GM18951 (cell line): ENCODE data around the gene IPO9.

Experiments
- POLR2A ChIP-seq: IDR thresholded peaks from 4 replicates; pipeline ENCODE4 v1.6.1; 2011; ENCODE audit warnings: mild to moderate bottlenecking; ENCODE audit not compliant: insufficient read length, insufficient read depth; ENCODE audit errors: extremely low read depth
- in situ Hi-C: fragments of 300-500 bp; cut with MboI; formaldehyde crosslinking; loops from one replicate; pipeline ENCODE4 v1.12.0; 2022; ENCODE audit warnings: low sequenced_read_pairs, mixed read lengths, inconsistent platforms; ENCODE audit not compliant: unreplicated experiment

IPO9 gene

DNA sequence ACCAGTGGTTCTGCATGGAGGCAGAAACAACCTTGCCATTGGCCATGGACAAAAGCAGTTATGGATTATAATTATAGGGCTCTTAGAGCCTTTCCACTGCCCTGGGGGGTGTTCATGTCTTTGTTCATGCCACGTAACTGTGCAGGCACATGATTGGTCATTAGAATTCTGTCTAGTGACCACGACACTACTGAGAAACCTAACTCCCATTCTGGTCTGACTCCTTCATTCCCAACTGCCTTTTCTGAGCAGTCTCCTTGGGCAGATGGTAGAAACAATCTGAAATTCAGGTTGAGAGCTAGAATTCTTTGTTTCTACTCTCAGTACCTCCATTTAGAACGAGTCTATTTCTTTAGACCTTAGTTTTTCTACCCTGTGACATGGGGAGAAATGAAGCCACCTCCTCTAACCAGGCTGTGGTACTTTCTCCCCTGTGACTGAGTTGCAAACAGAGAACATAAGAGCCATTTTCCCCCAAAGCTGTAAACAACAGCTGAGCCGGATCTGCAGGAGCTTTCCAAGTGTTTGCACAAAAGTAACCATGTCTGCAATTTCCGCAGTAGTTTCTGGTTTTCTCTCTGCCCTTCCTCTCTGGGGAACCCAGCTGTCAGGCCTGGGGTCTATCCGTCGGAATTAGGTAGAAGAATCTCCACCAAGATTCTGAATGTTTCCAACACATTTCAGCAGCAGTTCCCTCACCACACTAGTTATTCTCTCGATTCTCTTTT is 37.7 kb upstream of the IPO9 start:
- no peak for TF ChIP-seq POLR2A
- in situ Hi-C loops: no loop called here

GRCh38 chr1:201791779-201792173 is 37.2 kb upstream of the IPO9 start:
- in situ Hi-C loops: no loop called here
- TF ChIP-seq POLR2A: no peak

- no peak for TF ChIP-seq POLR2A
- in situ Hi-C loops: no loop called here
Measured at GRCh38 chr1:201792534-201793305, 36.2 kb upstream of the IPO9 start.

GRCh38 chr1:201793306-201793925 is 35.5 kb upstream of the IPO9 start:
- in situ Hi-C loops: no loop called here
- no peak for TF ChIP-seq POLR2A

DNA sequence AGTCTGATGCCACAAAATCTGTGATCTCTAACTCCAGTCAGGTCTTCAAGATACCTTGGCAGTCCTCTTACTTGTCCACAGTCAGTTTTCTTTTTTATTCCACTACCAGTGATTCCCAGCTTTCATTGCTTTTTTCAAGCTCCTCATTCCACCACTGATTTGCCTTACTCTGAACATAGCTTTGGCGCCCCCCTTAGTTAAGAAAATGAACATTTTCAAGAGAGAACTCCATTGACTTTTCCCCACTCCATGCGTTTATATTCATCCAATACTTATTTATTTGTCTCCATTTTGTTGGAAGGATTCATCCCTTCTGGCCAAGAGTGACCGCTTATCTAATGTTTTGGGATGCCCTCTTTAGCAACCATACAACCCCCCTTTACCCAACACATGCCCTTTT is 33.9 kb upstream of the IPO9 start:
- TF ChIP-seq POLR2A: no peak
- in situ Hi-C loops: no loop called here

DNA sequence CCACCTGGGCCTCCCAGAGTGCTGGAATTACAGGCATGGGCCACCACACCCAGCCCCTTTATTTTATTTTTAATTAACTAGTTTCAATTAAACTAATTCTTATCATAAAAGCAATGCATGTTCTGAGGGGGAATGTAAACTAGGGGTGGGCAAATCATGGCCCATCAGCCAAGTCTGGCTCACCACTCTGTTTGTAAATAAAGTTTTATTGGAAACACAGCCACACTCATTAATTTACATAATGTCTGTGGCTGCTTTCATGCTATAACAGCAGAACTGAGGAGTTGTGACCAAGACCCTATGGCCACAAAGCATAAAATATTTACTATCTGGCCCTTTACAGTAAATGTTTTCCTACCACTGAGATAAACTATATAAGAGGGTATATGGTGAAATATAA is 28.7 kb upstream of the IPO9 start:
- no peak for TF ChIP-seq POLR2A
- in situ Hi-C loops: no loop called here

GRCh38 chr1:201806801-201807200 is 22.2 kb upstream of the IPO9 start:
- in situ Hi-C loops: no loop called here
- no peak for TF ChIP-seq POLR2A

- no peak for TF ChIP-seq POLR2A
- in situ Hi-C loops: no loop called here
Measured at GRCh38 chr1:201807958-201808632, 20.9 kb upstream of the IPO9 start.

GRCh38 chr1:201808633-201808990 is 20.3 kb upstream of the IPO9 start:
- in situ Hi-C loops: no loop called here
- TF ChIP-seq POLR2A: no peak

DNA sequence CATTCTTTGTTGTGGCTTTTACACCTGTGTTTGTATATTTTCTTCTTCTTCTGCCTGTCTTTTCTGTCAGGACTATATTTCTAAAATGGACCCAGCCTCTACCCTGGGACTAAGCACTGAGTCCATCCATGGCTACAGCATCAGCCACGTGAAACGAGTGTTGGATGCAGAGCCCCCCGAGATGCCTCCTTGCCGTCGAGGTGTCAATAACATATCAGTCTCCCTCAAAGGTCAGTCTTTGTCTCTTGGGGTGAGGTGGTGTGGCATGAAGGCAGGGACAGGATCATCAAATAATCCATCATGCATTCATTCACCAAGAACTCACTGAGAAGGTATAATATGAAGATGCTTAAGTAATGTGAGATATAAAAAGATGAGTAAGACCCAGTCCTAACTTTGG is 19.1 kb upstream of the IPO9 start:
- in situ Hi-C loops: no loop called here
- TF ChIP-seq POLR2A: no peak

DNA sequence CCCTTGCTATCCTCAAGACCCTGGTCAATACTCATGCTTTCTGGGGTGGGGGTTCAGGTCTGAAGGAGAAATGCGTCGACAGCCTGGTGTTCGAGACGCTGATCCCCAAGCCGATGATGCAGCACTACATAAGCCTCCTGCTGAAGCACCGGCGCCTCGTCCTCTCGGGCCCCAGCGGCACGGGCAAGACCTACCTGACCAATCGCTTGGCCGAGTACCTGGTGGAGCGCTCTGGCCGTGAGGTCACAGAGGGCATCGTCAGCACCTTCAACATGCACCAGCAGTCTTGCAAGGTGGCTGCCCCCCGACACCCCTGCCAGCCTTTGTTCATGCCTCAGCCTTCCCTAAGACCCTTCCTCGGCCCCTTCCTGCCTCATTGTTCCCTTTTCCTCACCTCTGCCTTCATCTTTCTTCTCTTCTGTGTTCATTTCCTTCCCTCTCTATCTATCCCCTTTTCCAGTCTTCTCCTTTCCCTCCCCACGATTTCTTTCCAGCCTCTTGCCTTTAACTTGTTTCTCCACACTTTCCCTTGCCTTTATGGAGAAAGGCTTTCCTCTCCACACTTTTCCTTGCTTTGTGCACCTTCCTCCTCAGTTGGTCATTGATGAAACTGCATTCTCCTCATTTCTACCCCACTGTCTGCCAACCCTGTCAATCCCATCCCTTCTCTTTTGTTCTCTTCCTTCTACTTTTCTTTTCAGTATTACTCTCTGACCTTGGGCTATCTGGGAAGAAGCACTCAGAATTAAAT is 18.3 kb upstream of the IPO9 start:
- no peak for TF ChIP-seq POLR2A
- in situ Hi-C loops: no loop called here

- in situ Hi-C loops: no loop called here
- no peak for TF ChIP-seq POLR2A
Measured at GRCh38 chr1:201813226-201813625, 15.7 kb upstream of the IPO9 start.
